ENCODE results near the gene CALR3. TPM values are rescaled to one million over a fixed set of nuclear protein-coding genes. Genes with fewer than 3 reads are reported as not detected.

The CALR3 gene
- total RNA-seq, 1 experiment from 2014 or later: not detected

DNA sequence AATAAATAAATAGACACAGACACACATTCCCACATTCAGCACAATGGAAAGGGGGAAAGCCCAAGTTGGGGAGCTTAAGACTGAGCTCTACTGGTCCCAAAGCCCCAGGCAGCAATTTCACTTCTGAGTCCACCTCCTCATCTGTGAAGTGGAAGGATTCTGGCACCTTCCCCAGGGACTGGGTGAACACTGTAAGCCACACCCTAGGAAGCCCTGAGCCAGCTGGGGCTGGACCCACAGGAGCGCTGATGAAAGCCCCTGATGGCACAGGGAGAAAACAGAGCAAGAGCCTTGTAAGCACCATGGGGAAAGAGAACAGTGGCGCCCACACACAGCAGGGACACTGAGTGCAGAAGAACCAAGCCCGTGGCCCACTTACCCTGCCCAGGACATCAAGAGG lies 62.0 kb downstream of the CALR3 start:
- ChIA-PET CTCF (no interaction called here), POLR2A (no interaction called here)
- in situ Hi-C loops (cut with HindIII; ENCODE audit: low pct_unique_long_range_greater_than_20kb, low sequenced_read_pairs): no loop called here
- ATAC-seq (no peak), DNase-seq (ENCODE audit: low read depth, low spot score) (no peak)
- Histone ChIP-seq H3K9me3 (ENCODE audit: control insufficient read depth, insufficient read depth, low read depth, low read length) (no peaks in the 10 kb centered on the region), H3K4me3 (ENCODE audit: low read depth in 2 of 2, low read length in 2 of 2) (no peak overlapping the region), H3K36me3 (ENCODE audit: control insufficient read depth, insufficient read depth, low read length) (no peaks in the 10 kb centered on the region; the same call in 1 of the 2 replicates), H3K27ac (ENCODE audit: low read length) (no peak overlapping the region), H3K4me1 (ENCODE audit: control insufficient read depth, insufficient read depth, low read length) (no peaks in the 10 kb centered on the region), H3K27me3 (ENCODE audit: control insufficient read depth, insufficient read depth, low read length) (no peaks in the 10 kb centered on the region)
- no TSS peak for BruUV-seq (replicated peaks)
- intact Hi-C loops (cut with micrococcal nuclease; ENCODE audit: unreplicated experiment): no loop called here
- TF ChIP-seq, protein P1, sequence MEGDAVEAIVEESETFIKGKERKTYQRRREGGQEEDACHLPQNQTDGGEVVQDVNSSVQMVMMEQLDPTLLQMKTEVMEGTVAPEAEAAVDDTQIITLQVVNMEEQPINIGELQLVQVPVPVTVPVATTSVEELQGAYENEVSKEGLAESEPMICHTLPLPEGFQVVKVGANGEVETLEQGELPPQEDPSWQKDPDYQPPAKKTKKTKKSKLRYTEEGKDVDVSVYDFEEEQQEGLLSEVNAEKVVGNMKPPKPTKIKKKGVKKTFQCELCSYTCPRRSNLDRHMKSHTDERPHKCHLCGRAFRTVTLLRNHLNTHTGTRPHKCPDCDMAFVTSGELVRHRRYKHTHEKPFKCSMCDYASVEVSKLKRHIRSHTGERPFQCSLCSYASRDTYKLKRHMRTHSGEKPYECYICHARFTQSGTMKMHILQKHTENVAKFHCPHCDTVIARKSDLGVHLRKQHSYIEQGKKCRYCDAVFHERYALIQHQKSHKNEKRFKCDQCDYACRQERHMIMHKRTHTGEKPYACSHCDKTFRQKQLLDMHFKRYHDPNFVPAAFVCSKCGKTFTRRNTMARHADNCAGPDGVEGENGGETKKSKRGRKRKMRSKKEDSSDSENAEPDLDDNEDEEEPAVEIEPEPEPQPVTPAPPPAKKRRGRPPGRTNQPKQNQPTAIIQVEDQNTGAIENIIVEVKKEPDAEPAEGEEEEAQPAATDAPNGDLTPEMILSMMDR (IDR thresholded peaks at IDR 0.05): no peak
- TF ChIP-seq TCF7L2 (IDR thresholded peaks at IDR 0.05; ENCODE audit: low read depth, low read length) (no peak), POLR2AphosphoS5 (IDR thresholded peaks at IDR 0.05; ENCODE audit: low read depth, low read length) (no peak), SIN3A (IDR thresholded peaks at IDR 0.05; ENCODE audit: borderline replicate concordance, insufficient read depth, low read depth, low read length) (no peak)
- TF ChIP-seq, protein P2, sequence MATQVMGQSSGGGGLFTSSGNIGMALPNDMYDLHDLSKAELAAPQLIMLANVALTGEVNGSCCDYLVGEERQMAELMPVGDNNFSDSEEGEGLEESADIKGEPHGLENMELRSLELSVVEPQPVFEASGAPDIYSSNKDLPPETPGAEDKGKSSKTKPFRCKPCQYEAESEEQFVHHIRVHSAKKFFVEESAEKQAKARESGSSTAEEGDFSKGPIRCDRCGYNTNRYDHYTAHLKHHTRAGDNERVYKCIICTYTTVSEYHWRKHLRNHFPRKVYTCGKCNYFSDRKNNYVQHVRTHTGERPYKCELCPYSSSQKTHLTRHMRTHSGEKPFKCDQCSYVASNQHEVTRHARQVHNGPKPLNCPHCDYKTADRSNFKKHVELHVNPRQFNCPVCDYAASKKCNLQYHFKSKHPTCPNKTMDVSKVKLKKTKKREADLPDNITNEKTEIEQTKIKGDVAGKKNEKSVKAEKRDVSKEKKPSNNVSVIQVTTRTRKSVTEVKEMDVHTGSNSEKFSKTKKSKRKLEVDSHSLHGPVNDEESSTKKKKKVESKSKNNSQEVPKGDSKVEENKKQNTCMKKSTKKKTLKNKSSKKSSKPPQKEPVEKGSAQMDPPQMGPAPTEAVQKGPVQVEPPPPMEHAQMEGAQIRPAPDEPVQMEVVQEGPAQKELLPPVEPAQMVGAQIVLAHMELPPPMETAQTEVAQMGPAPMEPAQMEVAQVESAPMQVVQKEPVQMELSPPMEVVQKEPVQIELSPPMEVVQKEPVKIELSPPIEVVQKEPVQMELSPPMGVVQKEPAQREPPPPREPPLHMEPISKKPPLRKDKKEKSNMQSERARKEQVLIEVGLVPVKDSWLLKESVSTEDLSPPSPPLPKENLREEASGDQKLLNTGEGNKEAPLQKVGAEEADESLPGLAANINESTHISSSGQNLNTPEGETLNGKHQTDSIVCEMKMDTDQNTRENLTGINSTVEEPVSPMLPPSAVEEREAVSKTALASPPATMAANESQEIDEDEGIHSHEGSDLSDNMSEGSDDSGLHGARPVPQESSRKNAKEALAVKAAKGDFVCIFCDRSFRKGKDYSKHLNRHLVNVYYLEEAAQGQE (IDR thresholded peaks at IDR 0.05; ENCODE audit: insufficient read depth in 1 of 2, low read depth in 2 of 2, low read length in 1 of 2): no peak

DNA sequence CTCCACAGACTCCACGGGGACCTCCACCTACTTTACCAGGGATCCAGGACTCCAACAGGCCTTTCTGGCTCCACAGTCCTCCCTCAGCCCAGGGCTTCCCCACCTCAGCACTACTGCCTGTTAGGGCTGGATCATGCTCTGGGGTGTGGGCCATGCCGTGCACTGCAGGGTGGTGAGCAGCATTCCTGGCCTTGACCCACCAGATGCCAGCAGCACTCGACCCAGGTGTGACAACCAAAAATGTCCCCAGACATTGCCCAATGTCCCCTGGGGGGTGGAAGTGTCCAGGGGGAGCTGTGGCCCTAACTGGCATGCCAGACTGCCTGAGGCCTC lies 66.2 kb downstream of the CALR3 start:
- H3K27me3 ChIP-seq (ENCODE audit: control insufficient read depth, insufficient read depth, low read length): no peaks in the 10 kb centered on the region
- no peaks in the 10 kb centered on the region for H3K9me3 ChIP-seq (ENCODE audit: control insufficient read depth, insufficient read depth, low read depth, low read length)
- CTCF ChIA-PET: no interaction called here
- POLR2A ChIA-PET: no interaction called here
- ATAC-seq: no peak
- no peaks in the 10 kb centered on the region for H3K4me1 ChIP-seq (ENCODE audit: control insufficient read depth, insufficient read depth, low read length)
- TF ChIP-seq, protein P2 (IDR thresholded peaks at IDR 0.05; ENCODE audit: insufficient read depth in 1 of 2, low read depth in 2 of 2, low read length in 1 of 2): no peak
- TF ChIP-seq POLR2AphosphoS5 (IDR thresholded peaks at IDR 0.05; ENCODE audit: low read depth, low read length) (no peak), TCF7L2 (IDR thresholded peaks at IDR 0.05; ENCODE audit: low read depth, low read length) (no peak), SIN3A (IDR thresholded peaks at IDR 0.05; ENCODE audit: borderline replicate concordance, insufficient read depth, low read depth, low read length) (no peak)
- TF ChIP-seq, protein P1 (IDR thresholded peaks at IDR 0.05): no peak
- in situ Hi-C loops (cut with HindIII; ENCODE audit: low pct_unique_long_range_greater_than_20kb, low sequenced_read_pairs) (no loop called here), intact Hi-C loops (cut with micrococcal nuclease; ENCODE audit: unreplicated experiment) (no loop called here)
- BruUV-seq (replicated peaks): no TSS peak
- H3K27ac ChIP-seq (ENCODE audit: low read length): no peak overlapping the region
- no peak for DNase-seq (ENCODE audit: low read depth, low spot score)
- peaks cover 2% of the 10 kb centered on the region; the same call in 1 of the 2 replicates for H3K36me3 ChIP-seq (ENCODE audit: control insufficient read depth, insufficient read depth, low read length)
- no peak overlapping the region for H3K4me3 ChIP-seq (ENCODE audit: low read depth in 2 of 2, low read length in 2 of 2)

Measured in Panc1 (cell line).